ENCODE results near the gene PTPRA.

PTPRA gene

GRCh38 chr20:2864626-2865025 lies 8.7 kb upstream of the PTPRA start:
- H4K20me1 ChIP-seq (ENCODE audit: control insufficient read depth, insufficient read depth, low read depth, low read length): no peaks in the 10 kb centered on the region
- no peaks in the 10 kb centered on the region for H3K79me2 ChIP-seq (ENCODE audit: control insufficient read depth, low read length)
- H3K4me3 ChIP-seq (ENCODE audit: low read length): no peak overlapping the region
- H3K36me3 ChIP-seq (ENCODE audit: control insufficient read depth, low read length): no peaks in the 10 kb centered on the region
- H3K4me2 ChIP-seq (ENCODE audit: low read length): no peak overlapping the region
- H3K27ac ChIP-seq (ENCODE audit: low read depth, low read length): no peak overlapping the region
- H3K9me3 ChIP-seq (ENCODE audit: control insufficient read depth, insufficient read depth, low read length): no peaks in the 10 kb centered on the region
- TF ChIP-seq EZH2phosphoT487 (IDR thresholded peaks at IDR 0.05; ENCODE audit: borderline replicate concordance, low read length): no peak
- H3K27me3 ChIP-seq (ENCODE audit: control insufficient read depth, low read length): no peaks in the 10 kb centered on the region
- no peaks in the 10 kb centered on the region; the same call in 1 of the 2 replicates for H3F3A ChIP-seq (ENCODE audit: control insufficient read depth, insufficient read depth)
- no peaks in the 10 kb centered on the region for H3K4me1 ChIP-seq (ENCODE audit: control insufficient read depth, low read length)
- no peaks in the 10 kb centered on the region for H3K9me2 ChIP-seq (replicated peaks; ENCODE audit: control insufficient read depth, low read length)

GRCh38 chr20:2865101-2865500 lies 8.2 kb upstream of the PTPRA start:
- Histone ChIP-seq H3K9me3 (ENCODE audit: control insufficient read depth, insufficient read depth, low read length) (no peaks in the 10 kb centered on the region), H3K27me3 (ENCODE audit: control insufficient read depth, low read length) (no peaks in the 10 kb centered on the region), H3K27ac (ENCODE audit: low read depth, low read length) (no peak overlapping the region), H4K20me1 (ENCODE audit: control insufficient read depth, insufficient read depth, low read depth, low read length) (no peaks in the 10 kb centered on the region), H3K4me2 (ENCODE audit: low read length) (no peak overlapping the region), H3K79me2 (ENCODE audit: control insufficient read depth, low read length) (no peaks in the 10 kb centered on the region), H3F3A (ENCODE audit: control insufficient read depth, insufficient read depth) (no peaks in the 10 kb centered on the region; the same call in 1 of the 2 replicates), H3K9me2 (replicated peaks; ENCODE audit: control insufficient read depth, low read length) (no peaks in the 10 kb centered on the region), H3K4me3 (ENCODE audit: low read length) (no peak overlapping the region), H3K36me3 (ENCODE audit: control insufficient read depth, low read length) (no peaks in the 10 kb centered on the region), H3K4me1 (ENCODE audit: control insufficient read depth, low read length) (no peaks in the 10 kb centered on the region)
- TF ChIP-seq CTCF (IDR thresholded peaks at IDR 0.05; ENCODE audit: low read depth, low read length, poor library complexity, severe bottlenecking): no peak

- Histone ChIP-seq H3K9me3 (ENCODE audit: control insufficient read depth, insufficient read depth, low read length) (no peaks in the 10 kb centered on the region), H3K36me3 (ENCODE audit: control insufficient read depth, low read length) (no peaks in the 10 kb centered on the region), H4K20me1 (ENCODE audit: control insufficient read depth, insufficient read depth, low read depth, low read length) (no peaks in the 10 kb centered on the region), H3K27me3 (ENCODE audit: control insufficient read depth, low read length) (peaks cover under 1% of the 10 kb centered on the region), H3K4me1 (ENCODE audit: control insufficient read depth, low read length) (no peaks in the 10 kb centered on the region), H3K9me2 (replicated peaks; ENCODE audit: control insufficient read depth, low read length) (no peaks in the 10 kb centered on the region), H3K27ac (ENCODE audit: low read depth, low read length) (no peak overlapping the region), H3F3A (ENCODE audit: control insufficient read depth, insufficient read depth) (no peaks in the 10 kb centered on the region; the same call in 1 of the 2 replicates), H3K79me2 (ENCODE audit: control insufficient read depth, low read length) (no peaks in the 10 kb centered on the region), H3K4me3 (ENCODE audit: low read length) (no peak overlapping the region), H3K4me2 (ENCODE audit: low read length) (no peak overlapping the region)
- TF ChIP-seq CTCF (IDR thresholded peaks at IDR 0.05; ENCODE audit: low read depth, low read length, poor library complexity, severe bottlenecking) (peak; percentile 47), EZH2phosphoT487 (IDR thresholded peaks at IDR 0.05; ENCODE audit: borderline replicate concordance, low read length) (no peak)
These were observed 7.7 kb upstream of the PTPRA start for GRCh38 chr20:2865630-2866029.

- Histone ChIP-seq H3K27ac (ENCODE audit: low read depth, low read length) (no peak overlapping the region), H3K9me3 (ENCODE audit: control insufficient read depth, insufficient read depth, low read length) (no peaks in the 10 kb centered on the region), H3K4me3 (ENCODE audit: low read length) (no peak overlapping the region), H3F3A (ENCODE audit: control insufficient read depth, insufficient read depth) (no peaks in the 10 kb centered on the region; the same call in 1 of the 2 replicates), H4K20me1 (ENCODE audit: control insufficient read depth, insufficient read depth, low read depth, low read length) (no peaks in the 10 kb centered on the region), H3K36me3 (ENCODE audit: control insufficient read depth, low read length) (no peaks in the 10 kb centered on the region), H3K4me1 (ENCODE audit: control insufficient read depth, low read length) (no peaks in the 10 kb centered on the region), H3K9me2 (replicated peaks; ENCODE audit: control insufficient read depth, low read length) (no peaks in the 10 kb centered on the region), H3K27me3 (ENCODE audit: control insufficient read depth, low read length) (peaks cover 6% of the 10 kb centered on the region), H3K4me2 (ENCODE audit: low read length) (no peak overlapping the region), H3K79me2 (ENCODE audit: control insufficient read depth, low read length) (no peaks in the 10 kb centered on the region)
- TF ChIP-seq EZH2phosphoT487 (IDR thresholded peaks at IDR 0.05; ENCODE audit: borderline replicate concordance, low read length) (no peak), CTCF (IDR thresholded peaks at IDR 0.05; ENCODE audit: low read depth, low read length, poor library complexity, severe bottlenecking) (no peak)
These were observed 7.0 kb upstream of the PTPRA start for GRCh38 chr20:2866236-2866635.
